ENCODE data around the gene ASCC1. TPM values are rescaled to one million over a fixed set of nuclear protein-coding genes. Genes with fewer than 3 reads are reported as not detected.

Gene ASCC1
- total and polyA plus RNA-seq, 2 experiments from 2014 or later, result 13.7 to 37.2 TPM

GRCh38 chr10:72116372-72116771, 99.7 kb downstream of the ASCC1 start:
- Histone ChIP-seq H2AFZ (no peak overlapping the region), H3K4me3 (no peak overlapping the region), H3K27ac (ENCODE audit: low read depth) (no peak overlapping the region), H3F3A (replicated peaks; ENCODE audit: low read depth) (no peaks in the 10 kb centered on the region), H3K27me3 (ENCODE audit: insufficient read depth) (no peaks in the 10 kb centered on the region), H3K4me2 (no peak overlapping the region), H3K9me2 (ENCODE audit: insufficient read depth) (no peaks in the 10 kb centered on the region), H3K4me1 (ENCODE audit: insufficient read depth) (no peaks in the 10 kb centered on the region), H3K36me3 (ENCODE audit: insufficient read depth) (no peaks in the 10 kb centered on the region), H4K20me1 (replicated peaks; ENCODE audit: insufficient read depth) (no peaks in the 10 kb centered on the region), H3K79me2 (replicated peaks; ENCODE audit: insufficient read depth) (no peaks in the 10 kb centered on the region)
- Mint-ChIP-seq H3K27ac (no peak overlapping the region), H3K4me1 (no peaks in the 10 kb centered on the region), H3K36me3 (ENCODE audit: low read depth) (peaks cover 29% of the 10 kb centered on the region), H3K27me3 (ENCODE audit: insufficient read depth, low read depth, poor library complexity) (no peaks in the 10 kb centered on the region), H3K4me3 (no peak overlapping the region), H3K9me3 (peaks cover 16% of the 10 kb centered on the region)
- ATAC-seq (no peak), DNase-seq (ENCODE audit: low spot score) (no peak)
- TF ChIP-seq REST (IDR thresholded peaks at IDR 0.05; ENCODE audit: unreplicated experiment) (no peak), EZH2phosphoT487 (IDR thresholded peaks at IDR 0.05; ENCODE audit: unreplicated experiment) (no peak), STAT1 (IDR thresholded peaks at IDR 0.05; ENCODE audit: unreplicated experiment) (no peak), ZNF331 (CRISPR knock-in tag; IDR thresholded peaks at IDR 0.05; ENCODE audit: low read depth) (no peak), CTCF (conservative IDR thresholded peaks at IDR 0.05; ENCODE audit: low read depth in 2 of 2) (no peak), ZNF462 (CRISPR knock-in tag; IDR thresholded peaks at IDR 0.05) (no peak), JUNB (IDR thresholded peaks at IDR 0.05; ENCODE audit: unreplicated experiment) (no peak), ETS1 (IDR thresholded peaks at IDR 0.05) (no peak), POLR2AphosphoS5 (IDR thresholded peaks at IDR 0.05; ENCODE audit: low read depth) (no peak), NANOG (IDR thresholded peaks at IDR 0.05; ENCODE audit: borderline replicate concordance) (no peak), CREB1 (CRISPR knock-in tag; IDR thresholded peaks at IDR 0.05; ENCODE audit: low read depth) (no peak), EZH2 (IDR thresholded peaks at IDR 0.05; ENCODE audit: low read depth, unreplicated experiment) (no peak), ZNF114 (CRISPR knock-in tag; IDR thresholded peaks at IDR 0.05) (no peak)

All from GM23338 (cell line).